Measurements from ENCODE around the gene NUP214.

DNA sequence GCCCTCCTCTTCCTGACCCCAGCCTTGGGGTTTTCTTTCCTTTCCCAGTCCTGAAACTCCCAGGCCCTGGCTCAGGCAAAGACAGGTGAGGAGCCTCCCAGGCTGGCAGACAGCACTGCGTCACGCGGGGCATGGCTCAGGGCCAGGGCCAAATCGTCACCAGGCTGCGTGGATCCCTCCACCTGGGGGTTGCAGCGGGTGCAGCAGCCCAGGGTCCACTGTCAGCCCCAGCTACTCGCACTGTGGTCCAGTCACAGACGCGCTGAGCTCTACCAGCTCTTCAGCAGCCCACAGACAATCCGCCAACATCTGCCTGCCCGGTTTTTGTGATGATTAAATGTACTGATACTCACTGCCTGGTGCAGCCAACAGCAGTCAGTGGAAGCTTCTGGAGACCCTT, 138.8 kb downstream of the NUP214 start:
- TF ChIP-seq SUZ12 (IDR thresholded peaks at IDR 0.05; ENCODE audit: extremely low read depth, insufficient read depth, insufficient read length) (no peak), YY1 (IDR thresholded peaks at IDR 0.05; ENCODE audit: insufficient read depth, insufficient read length) (no peak)
